ENCODE measurements around the gene PHF14.
A peak's percentile ranks its signal among the peaks of the same experiment; 100 is the strongest.
"Not testable (repeated sequence)": the region's sequence is repeated elsewhere in the genome, so short reads cannot be mapped to it uniquely, and the experiment has no call there.

Gene PHF14

GRCh38 chr7:10973061-10973941, at the start of gene PHF14:
Gene PHF14 (plus strand): TSS chr7:10973872. CDS start chr7:10974324, 452 bp downstream.
- peak; percentile 85 to 95 (median 94) for DNase-seq

- DNase-seq = no peak
Observed at GRCh38 chr7:10924370-10924769, 49.3 kb upstream of the PHF14 start.

GRCh38 chr7:10928203-10928602, 45.5 kb upstream of the PHF14 start:
- not testable (repeated sequence) for DNase-seq

GRCh38 chr7:10930551-10930950, 43.1 kb upstream of the PHF14 start:
- DNase-seq = no peak

- no peak for DNase-seq
Observed at GRCh38 chr7:10931161-10931560, 42.5 kb upstream of the PHF14 start.

GRCh38 chr7:10934292-10934691, 39.4 kb upstream of the PHF14 start:
- DNase-seq = no peak

- peak in 1 of 6 experiments; percentile 26 for DNase-seq
Observed at GRCh38 chr7:10939237-10939910, 34.3 kb upstream of the PHF14 start.

GRCh38 chr7:10939911-10940703, 33.6 kb upstream of the PHF14 start:
- DNase-seq = peak; percentile 76 to 96 (median 86)

- peak in 3 of 6 experiments; percentile 0 to 58 (median 30) for DNase-seq
Observed at GRCh38 chr7:10940704-10941355, 32.8 kb upstream of the PHF14 start.

GRCh38 chr7:10950494-10950893, 23.2 kb upstream of the PHF14 start:
- no peak for DNase-seq

- not testable (repeated sequence) for DNase-seq
Observed at GRCh38 chr7:10950974-10951578, 22.6 kb upstream of the PHF14 start.

GRCh38 chr7:10952588-10952987, 21.1 kb upstream of the PHF14 start:
- DNase-seq = no peak

- DNase-seq = not testable (repeated sequence)
Observed at GRCh38 chr7:10953078-10953750, 20.5 kb upstream of the PHF14 start.

GRCh38 chr7:10956528-10956927, 17.1 kb upstream of the PHF14 start:
- no peak for DNase-seq

GRCh38 chr7:10960242-10960641, 13.4 kb upstream of the PHF14 start:
- not testable (repeated sequence) for DNase-seq

- DNase-seq = not testable (repeated sequence)
Observed at GRCh38 chr7:10965016-10965415, 8.7 kb upstream of the PHF14 start.

GRCh38 chr7:10972174-10972573, 1.5 kb upstream of the PHF14 start:
- no peak for DNase-seq

- DNase-seq = peak in 1 of 6 experiments; percentile 4
Observed at GRCh38 chr7:10973942-10974911, 555 bp downstream of the PHF14 start.

- no peak for DNase-seq
Observed at GRCh38 chr7:10977113-10977512, 3.4 kb downstream of the PHF14 start.

GRCh38 chr7:10981317-10981716, 7.6 kb downstream of the PHF14 start:
- no peak for DNase-seq
